ENCODE data around the gene CEL.

DNA sequence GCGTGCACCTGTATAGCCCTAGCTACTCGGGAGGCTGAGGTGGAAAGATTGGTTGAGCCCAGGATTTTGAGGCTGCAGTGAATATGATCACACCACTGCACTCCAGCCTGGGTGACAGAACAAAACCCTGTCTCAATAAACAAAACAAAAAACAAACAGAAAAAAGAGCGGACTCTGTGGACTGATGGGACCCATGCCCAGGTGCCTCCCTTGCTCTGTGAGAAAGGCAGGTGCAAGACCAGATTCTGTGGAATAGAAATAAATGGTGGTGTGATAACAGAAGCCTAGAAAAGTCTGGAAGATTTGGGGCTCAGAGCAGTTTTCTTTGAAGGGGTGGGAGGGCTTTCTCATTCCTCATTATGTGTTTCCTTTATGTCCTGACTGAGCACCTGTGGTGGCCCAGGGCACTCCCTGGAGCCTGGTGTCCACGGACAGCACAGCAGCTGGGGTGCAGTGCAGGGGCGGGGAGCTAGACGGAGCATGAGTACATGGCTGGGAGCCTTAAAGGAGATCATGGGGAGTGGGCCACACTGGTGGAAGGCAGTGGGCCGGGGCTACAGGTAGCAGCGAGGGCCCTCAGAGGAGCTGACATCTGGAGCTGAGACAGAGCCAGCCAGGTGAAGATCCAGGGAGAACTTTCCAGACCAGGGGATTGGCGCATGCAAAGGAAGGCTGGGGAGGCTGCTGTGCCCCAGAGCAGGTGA is 15.4 kb upstream of the CEL start:
- TF ChIP-seq, protein P1, sequence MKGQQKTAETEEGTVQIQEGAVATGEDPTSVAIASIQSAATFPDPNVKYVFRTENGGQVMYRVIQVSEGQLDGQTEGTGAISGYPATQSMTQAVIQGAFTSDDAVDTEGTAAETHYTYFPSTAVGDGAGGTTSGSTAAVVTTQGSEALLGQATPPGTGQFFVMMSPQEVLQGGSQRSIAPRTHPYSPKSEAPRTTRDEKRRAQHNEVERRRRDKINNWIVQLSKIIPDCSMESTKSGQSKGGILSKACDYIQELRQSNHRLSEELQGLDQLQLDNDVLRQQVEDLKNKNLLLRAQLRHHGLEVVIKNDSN (IDR thresholded peaks at IDR 0.05) = no peak
- no peak for TF ChIP-seq NFIC (IDR thresholded peaks at IDR 0.05)
- TF ChIP-seq TAF1 (IDR thresholded peaks at IDR 0.05; ENCODE audit: low read depth) = no peak
